Naive thymus-derived CD4-positive, alpha-beta T cell (primary cell): ENCODE data around the gene IFT74. TPM values are rescaled to one million over a fixed set of nuclear protein-coding genes. Genes with fewer than 3 reads are reported as not detected.
A peak's percentile ranks its signal among the peaks of the same experiment; 100 is the strongest.

Experiments used
- ATAC-seq: fragments of 150-1000 bp; cut with Tn5 transposase; 2 replicates; pipeline ENCODE4 v1.10.0; 2021; ENCODE audit warnings: mild to moderate bottlenecking, moderate library complexity
- CTCF ChIA-PET: fragments of 350-600 bp; sonication (Branson Sonifier 250); formaldehyde crosslinking; loops from one replicate; lab custom pipeline; 2021; ENCODE audit warnings: antibody characterized with exemption; lab: Charles Lee
- POLR2A ChIA-PET: fragments of 350-600 bp; sonication (Branson Sonifier 250); formaldehyde crosslinking; loops from one replicate; lab custom pipeline; 2021; ENCODE audit warnings: antibody characterized with exemption, inconsistent platforms; lab: Charles Lee
- DNase-seq, 9 donors: peaks; one replicate each; pipeline versions ENCODE4 v3.0.0 to v3.0.0-alpha.2; 2020 to 2022; ENCODE audit warnings: mixed read lengths in 1 of 9
- H3K27ac ChIP-seq: one replicate; pipeline ENCODE4 v1.7.0; 2013; ENCODE audit warnings: mild to moderate bottlenecking, low read depth, low read length, moderate library complexity
- H3K27me3 ChIP-seq, 2 donors: one replicate each; pipeline ENCODE4 v1.7.0; 2013; ENCODE audit warnings: low read length in 2 of 2, mild to moderate bottlenecking in 2 of 2, moderate library complexity in 2 of 2; ENCODE audit not compliant: control insufficient read depth in 2 of 2, insufficient read depth in 2 of 2
- H3K36me3 ChIP-seq, 3 experiments: 1 replicate in 2 of 3; 2 replicates in 1 of 3; pipeline ENCODE4 v1.7.0; 2013; ENCODE audit warnings: low read length in 3 of 3, mild to moderate bottlenecking in 3 of 3, moderate library complexity in 1 of 3; ENCODE audit not compliant: insufficient read depth in 3 of 3, control insufficient read depth in 2 of 3
- H3K4me1 ChIP-seq, 2 donors: one replicate each; pipeline ENCODE4 v1.7.0; 2013; ENCODE audit warnings: low read length in 2 of 2, mild to moderate bottlenecking in 2 of 2, moderate library complexity in 1 of 2; ENCODE audit not compliant: control insufficient read depth in 2 of 2, insufficient read depth in 2 of 2
- H3K4me3 ChIP-seq: 2 replicates; pipeline ENCODE4 v1.7.0; 2013; ENCODE audit warnings: mild to moderate bottlenecking, low read length
- H3K9me3 ChIP-seq, 3 experiments: 1 replicate in 2 of 3; 2 replicates in 1 of 3; pipeline ENCODE4 v1.7.0; 2013; ENCODE audit warnings: low read length in 3 of 3; ENCODE audit not compliant: control insufficient read depth in 2 of 3
- H3K27ac Mint-ChIP-seq, 9 donors: one replicate each; pipeline ENCODE4 v1.8.0; 2020 to 2022; ENCODE audit warnings: mixed read lengths in 9 of 9, mild to moderate bottlenecking in 8 of 9, moderate library complexity in 5 of 9, inconsistent platforms in 2 of 9
- H3K27me3 Mint-ChIP-seq, 5 donors: one replicate each; pipeline ENCODE4 v1.8.0; 2021 to 2022; ENCODE audit warnings: mixed read lengths in 5 of 5, mild to moderate bottlenecking in 1 of 5
- H3K36me3 Mint-ChIP-seq, 5 donors: one replicate each; pipeline ENCODE4 v1.8.0; 2020 to 2022; ENCODE audit warnings: mixed read lengths in 5 of 5, mild to moderate bottlenecking in 3 of 5, inconsistent platforms in 1 of 5
- H3K4me1 Mint-ChIP-seq, 7 donors: one replicate each; pipeline ENCODE4 v1.8.0; 2020 to 2022; ENCODE audit warnings: mixed read lengths in 7 of 7, mild to moderate bottlenecking in 3 of 7, inconsistent platforms in 1 of 7
- H3K4me3 Mint-ChIP-seq, 10 donors: one replicate each; pipeline ENCODE4 v1.8.0; 2020 to 2022; ENCODE audit warnings: mild to moderate bottlenecking in 10 of 10, mixed read lengths in 10 of 10, moderate library complexity in 6 of 10, inconsistent platforms in 2 of 10
- H3K9me3 Mint-ChIP-seq, 11 donors: one replicate each; pipeline ENCODE4 v1.8.0; 2020 to 2022; ENCODE audit warnings: mixed read lengths in 11 of 11, mild to moderate bottlenecking in 4 of 11, inconsistent platforms in 1 of 11, moderate library complexity in 1 of 11
- intact Hi-C, 2 donors: fragments of 100-400 bp; cut with micrococcal nuclease; formaldehyde crosslinking; loops; one replicate each; pipeline ENCODE4 v1.15.1; 2023
- polyA plus RNA-seq, 2 donors: library from polyadenylated mRNA; unstranded; fragments of 300-500 nt; fragmentation: Illumina TruSeq; gene quantifications; one replicate each; pipeline ENCODE4 v1.2.3, GENCODE V29; 2021
- total RNA-seq, 6 experiments: library from RNA in 5 of 6; stranded (reverse) in 5 of 6; gene quantifications; 1 replicate in 5 of 6; 2 replicates in 1 of 6; pipeline ENCODE4 v1.2.3 and lab custom pipeline; 2021 to 2026

IFT74 gene
- total and polyA plus RNA-seq, 7 experiments from 2014 or later, result 8.0 to 12.4 (median 9.7) TPM

GRCh38 chr9:27033815-27034403 lies 77.7 kb downstream of the IFT74 start:
- ATAC-seq, result peak; percentile 57
- CTCF ChIA-PET, result interaction anchor here (1.1 kb wide), 1 partner anchor 95 kb away, joined by 3 read pairs; no protein-coding TSS in a partner anchor

GRCh38 chr9:27037499-27037898 lies 81.3 kb downstream of the IFT74 start:
- Histone ChIP-seq H3K36me3 (peaks cover 0 to 3% (median 0%) of the 10 kb centered on the region in 3 experiments), H3K4me3 (no peak overlapping the region), H3K27ac (no peak overlapping the region), H3K9me3 (no peaks in the 10 kb centered on the region), H3K4me1 (no peaks in the 10 kb centered on the region), H3K27me3 (no peaks in the 10 kb centered on the region)
- intact Hi-C loops, result no loop called here
- H3K36me3 Mint-ChIP-seq, result peaks cover 0 to 26% (median 4%) of the 10 kb centered on the region in 5 donors
- H3K27ac Mint-ChIP-seq, result peak overlapping the region in 1 of 9 donors; percentile 6
- H3K4me3 Mint-ChIP-seq, result no peak overlapping the region
- H3K9me3 Mint-ChIP-seq, result no peaks in the 10 kb centered on the region
- DNase-seq (no peak), ATAC-seq (no peak)
- POLR2A ChIA-PET, result no interaction called here
- no peaks in the 10 kb centered on the region for H3K27me3 Mint-ChIP-seq
- CTCF ChIA-PET, result no interaction called here
- H3K4me1 Mint-ChIP-seq, result no peaks in the 10 kb centered on the region

More at GRCh38 chr9:27033815-27034403, 77.7 kb downstream of the IFT74 start:
- Mint-ChIP-seq H3K4me1 (no peaks in the 10 kb centered on the region), H3K27ac (no peak overlapping the region), H3K27me3 (no peaks in the 10 kb centered on the region), H3K9me3 (no peaks in the 10 kb centered on the region), H3K36me3 (peaks cover 0 to 25% (median 4%) of the 10 kb centered on the region in 5 donors), H3K4me3 (no peak overlapping the region)
- DNase-seq, result peak in 6 of 9 donors; percentile 11 to 45 (median 14)
- Histone ChIP-seq H3K9me3 (no peaks in the 10 kb centered on the region), H3K4me3 (no peak overlapping the region), H3K27me3 (no peaks in the 10 kb centered on the region), H3K36me3 (peaks cover 0 to 3% (median 0%) of the 10 kb centered on the region in 3 experiments), H3K4me1 (no peaks in the 10 kb centered on the region), H3K27ac (no peak overlapping the region)
- intact Hi-C loops, result loop anchor here (1.0 to 2.0 kb wide), 2 partner anchors 242 to 515 kb away; no protein-coding TSS in a partner anchor
- POLR2A ChIA-PET, result interaction anchor here (0.7 kb wide), 1 partner anchor 461 kb away, joined by 3 read pairs; no protein-coding TSS in a partner anchor

- Mint-ChIP-seq H3K4me3 (no peak overlapping the region), H3K27ac (no peak overlapping the region), H3K36me3 (peaks cover 0 to 26% (median 4%) of the 10 kb centered on the region in 5 donors), H3K4me1 (no peaks in the 10 kb centered on the region), H3K9me3 (no peaks in the 10 kb centered on the region), H3K27me3 (no peaks in the 10 kb centered on the region)
- Histone ChIP-seq H3K9me3 (no peaks in the 10 kb centered on the region), H3K36me3 (peaks cover 0 to 7% (median 0%) of the 10 kb centered on the region in 3 experiments), H3K4me1 (no peaks in the 10 kb centered on the region), H3K27me3 (no peaks in the 10 kb centered on the region), H3K4me3 (no peak overlapping the region), H3K27ac (no peak overlapping the region)
- ChIA-PET CTCF (no interaction called here), POLR2A (no interaction called here)
- DNase-seq (no peak), ATAC-seq (no peak)
- intact Hi-C loops, result no loop called here
Observed at GRCh38 chr9:27041746-27042145, 85.5 kb downstream of the IFT74 start.

GRCh38 chr9:27042476-27042875 lies 86.3 kb downstream of the IFT74 start:
- intact Hi-C loops, result no loop called here
- no peaks in the 10 kb centered on the region for H3K9me3 ChIP-seq
- no peaks in the 10 kb centered on the region for H3K4me1 ChIP-seq
- H3K36me3 Mint-ChIP-seq, result peaks cover 0 to 21% (median 4%) of the 10 kb centered on the region in 5 donors
- DNase-seq (no peak), ATAC-seq (no peak)
- peaks cover 0 to 7% (median 0%) of the 10 kb centered on the region in 3 experiments for H3K36me3 ChIP-seq
- H3K27me3 ChIP-seq, result no peaks in the 10 kb centered on the region
- ChIA-PET POLR2A (no interaction called here), CTCF (no interaction called here)
- no peaks in the 10 kb centered on the region for H3K27me3 Mint-ChIP-seq
- no peak overlapping the region for H3K27ac ChIP-seq
- no peaks in the 10 kb centered on the region for H3K4me1 Mint-ChIP-seq
- no peak overlapping the region for H3K4me3 Mint-ChIP-seq
- H3K9me3 Mint-ChIP-seq, result no peaks in the 10 kb centered on the region
- no peak overlapping the region for H3K27ac Mint-ChIP-seq
- H3K4me3 ChIP-seq, result no peak overlapping the region

GRCh38 chr9:27043176-27043575 lies 87.0 kb downstream of the IFT74 start:
- intact Hi-C loops, result no loop called here
- peaks cover 0 to 17% (median under 1%) of the 10 kb centered on the region in 5 donors for H3K36me3 Mint-ChIP-seq
- Histone ChIP-seq H3K27ac (no peak overlapping the region), H3K36me3 (peaks cover 0 to 4% (median 0%) of the 10 kb centered on the region in 3 experiments), H3K4me3 (no peak overlapping the region), H3K9me3 (no peaks in the 10 kb centered on the region), H3K27me3 (no peaks in the 10 kb centered on the region), H3K4me1 (no peaks in the 10 kb centered on the region)
- ChIA-PET CTCF (no interaction called here), POLR2A (no interaction called here)
- H3K27ac Mint-ChIP-seq, result no peak overlapping the region
- H3K9me3 Mint-ChIP-seq, result no peaks in the 10 kb centered on the region
- no peak overlapping the region for H3K4me3 Mint-ChIP-seq
- no peak for DNase-seq
- H3K4me1 Mint-ChIP-seq, result no peaks in the 10 kb centered on the region
- ATAC-seq, result no peak
- H3K27me3 Mint-ChIP-seq, result no peaks in the 10 kb centered on the region

GRCh38 chr9:27047136-27047535 lies 90.9 kb downstream of the IFT74 start:
- POLR2A ChIA-PET, result no interaction called here
- peaks cover 0 to 28% (median 20%) of the 10 kb centered on the region in 5 donors for H3K36me3 Mint-ChIP-seq
- H3K9me3 Mint-ChIP-seq, result no peaks in the 10 kb centered on the region
- H3K4me1 Mint-ChIP-seq, result no peaks in the 10 kb centered on the region
- ATAC-seq, result no peak
- no peak overlapping the region for H3K4me3 Mint-ChIP-seq
- Histone ChIP-seq H3K9me3 (no peaks in the 10 kb centered on the region), H3K4me3 (no peak overlapping the region), H3K4me1 (no peaks in the 10 kb centered on the region), H3K27me3 (no peaks in the 10 kb centered on the region), H3K36me3 (peaks cover 0 to 4% (median 0%) of the 10 kb centered on the region in 3 experiments), H3K27ac (no peak overlapping the region)
- H3K27me3 Mint-ChIP-seq, result no peaks in the 10 kb centered on the region
- intact Hi-C loops, result no loop called here
- CTCF ChIA-PET, result no interaction called here
- no peak overlapping the region for H3K27ac Mint-ChIP-seq
- DNase-seq, result no peak
